ENCODE data around the gene GPR42. TPM values are rescaled to one million over a fixed set of nuclear protein-coding genes. Genes with fewer than 3 reads are reported as not detected.

GPR42 gene
- total RNA-seq, 1 experiment from 2014 or later, result not detected

- ChIA-PET CTCF (no interaction called here), POLR2A (no interaction called here)
- Mint-ChIP-seq H3K9me3 (ENCODE audit: unreplicated experiment) (no peaks in the 10 kb centered on the region), H3K36me3 (ENCODE audit: insufficient read depth, unreplicated experiment) (no peaks in the 10 kb centered on the region), H3K27me3 (ENCODE audit: insufficient read depth, unreplicated experiment) (no peaks in the 10 kb centered on the region), H3K4me1 (ENCODE audit: low read depth, unreplicated experiment) (no peaks in the 10 kb centered on the region), H3K4me3 (ENCODE audit: unreplicated experiment) (no peak overlapping the region), H3K27ac (ENCODE audit: unreplicated experiment) (no peak overlapping the region)
- no peak for TF ChIP-seq CTCF (IDR thresholded peaks at IDR 0.05; ENCODE audit: insufficient read depth in 1 of 2, low read depth in 1 of 2, low read length in 1 of 2, severe bottlenecking in 1 of 2, unreplicated experiment in 1 of 2)
- intact Hi-C loops (cut with micrococcal nuclease; ENCODE audit: unreplicated experiment), result no loop called here
- H3K9me3 ChIP-seq, result no peaks in the 10 kb centered on the region
- no peaks in the 10 kb centered on the region for H3K4me1 ChIP-seq
- DNase-seq, result no peak
- H3K36me3 ChIP-seq (ENCODE audit: control insufficient read depth, insufficient read depth, low read length), result no peaks in the 10 kb centered on the region
- H3K27me3 ChIP-seq (replicated peaks; ENCODE audit: control insufficient read depth, insufficient read depth, low read length), result no peaks in the 10 kb centered on the region; the same call in 1 of the 2 replicates
- no TSS peak for BruUV-seq (replicated peaks)
- no peak overlapping the region for H3K4me3 ChIP-seq (ENCODE audit: low read depth, low read length)
These were observed 7.0 kb upstream of the GPR42 start for GRCh38 chr19:35363711-35364425.

- H3K9me3 Mint-ChIP-seq (ENCODE audit: unreplicated experiment), result no peaks in the 10 kb centered on the region
- intact Hi-C loops (cut with micrococcal nuclease; ENCODE audit: unreplicated experiment), result no loop called here
- ChIA-PET CTCF (interaction anchor here (0.6 kb wide), 1 partner anchor 1661 kb away, joined by 3 read pairs; no protein-coding TSS in a partner anchor), POLR2A (no interaction called here)
- H3K36me3 Mint-ChIP-seq (ENCODE audit: insufficient read depth, unreplicated experiment), result no peaks in the 10 kb centered on the region
- Histone ChIP-seq H3K27me3 (replicated peaks; ENCODE audit: control insufficient read depth, insufficient read depth, low read length) (no peaks in the 10 kb centered on the region; the same call in 1 of the 2 replicates), H3K4me1 (no peaks in the 10 kb centered on the region), H3K36me3 (ENCODE audit: control insufficient read depth, insufficient read depth, low read length) (no peaks in the 10 kb centered on the region), H3K9me3 (no peaks in the 10 kb centered on the region), H3K4me3 (ENCODE audit: low read depth, low read length) (no peak overlapping the region)
- H3K27ac Mint-ChIP-seq (ENCODE audit: unreplicated experiment), result no peak overlapping the region
- no peaks in the 10 kb centered on the region for H3K27me3 Mint-ChIP-seq (ENCODE audit: insufficient read depth, unreplicated experiment)
- no peak for DNase-seq
- H3K4me1 Mint-ChIP-seq (ENCODE audit: low read depth, unreplicated experiment), result no peaks in the 10 kb centered on the region
- no peak for TF ChIP-seq CTCF (IDR thresholded peaks at IDR 0.05; ENCODE audit: insufficient read depth in 1 of 2, low read depth in 1 of 2, low read length in 1 of 2, severe bottlenecking in 1 of 2, unreplicated experiment in 1 of 2)
- no peak overlapping the region for H3K4me3 Mint-ChIP-seq (ENCODE audit: unreplicated experiment)
- no TSS peak for BruUV-seq (replicated peaks)
These were observed 5.6 kb upstream of the GPR42 start for GRCh38 chr19:35365303-35365702.

GRCh38 chr19:35368378-35368777 lies 2.5 kb upstream of the GPR42 start:
- no peaks in the 10 kb centered on the region for H3K9me3 Mint-ChIP-seq (ENCODE audit: unreplicated experiment)
- no peaks in the 10 kb centered on the region for H3K27me3 ChIP-seq (replicated peaks; ENCODE audit: control insufficient read depth, insufficient read depth, low read length)
- no peaks in the 10 kb centered on the region for H3K9me3 ChIP-seq
- no peaks in the 10 kb centered on the region for H3K4me1 ChIP-seq
- H3K36me3 ChIP-seq (ENCODE audit: control insufficient read depth, insufficient read depth, low read length), result no peaks in the 10 kb centered on the region
- H3K4me3 ChIP-seq (ENCODE audit: low read depth, low read length), result no peak overlapping the region
- H3K4me1 Mint-ChIP-seq (ENCODE audit: low read depth, unreplicated experiment), result no peaks in the 10 kb centered on the region
- H3K27ac Mint-ChIP-seq (ENCODE audit: unreplicated experiment), result no peak overlapping the region
- no peak for TF ChIP-seq CTCF (IDR thresholded peaks at IDR 0.05; ENCODE audit: insufficient read depth in 1 of 2, low read depth in 1 of 2, low read length in 1 of 2, severe bottlenecking in 1 of 2, unreplicated experiment in 1 of 2)
- intact Hi-C loops (cut with micrococcal nuclease; ENCODE audit: unreplicated experiment), result no loop called here
- no peaks in the 10 kb centered on the region for H3K27me3 Mint-ChIP-seq (ENCODE audit: insufficient read depth, unreplicated experiment)
- no TSS peak for BruUV-seq (replicated peaks)
- H3K4me3 Mint-ChIP-seq (ENCODE audit: unreplicated experiment), result no peak overlapping the region
- no peaks in the 10 kb centered on the region for H3K36me3 Mint-ChIP-seq (ENCODE audit: insufficient read depth, unreplicated experiment)
- ChIA-PET POLR2A (no interaction called here), CTCF (no interaction called here)
- DNase-seq, result no peak

Data from Caco-2 (cell line).